Stomach (tissue), 9 donors: ENCODE results near the gene ADAMTS20. TPM values are rescaled to one million over a fixed set of nuclear protein-coding genes. Genes with fewer than 3 reads are reported as not detected.
"Not testable (repeated sequence)": the region's sequence is repeated elsewhere in the genome, so short reads cannot be mapped to it uniquely, and the experiment has no call there.

ENCODE experiments used
- DNase-seq, 2 donors: peaks; one replicate each; pipeline versions ENCODE4 v3.0.0 to v3.0.0-alpha.2; 2013 to 2019
- H3K27ac ChIP-seq, 5 donors: fragments of 200-600 bp in 4 of 5; sonication (generic) in 4 of 5; one replicate each; pipeline ENCODE4 v1.5.1; 2013 to 2019; ENCODE audit warnings: mild to moderate bottlenecking in 1 of 5, moderate library complexity in 1 of 5
- H3K27me3 ChIP-seq, 3 donors: fragments of 200-600 bp; sonication (generic); one replicate each; pipeline ENCODE4 v1.5.1; 2017 to 2019; ENCODE audit warnings: mixed run types in 1 of 3
- H3K36me3 ChIP-seq, 4 donors: fragments of 200-600 bp; sonication (generic); 1 replicate in 3 of 4; 2 replicates in 1 of 4; pipeline ENCODE4 v1.5.1; 2016 to 2019
- H3K4me1 ChIP-seq, 4 donors: fragments of 200-600 bp; sonication (generic); one replicate each; pipeline ENCODE4 v1.5.1; 2016 to 2019
- H3K4me3 ChIP-seq, 4 donors: fragments of 200-600 bp; sonication (generic) in 3 of 4; one replicate each; pipeline ENCODE4 v1.5.1; 2016 to 2019; ENCODE audit warnings: mild to moderate bottlenecking in 1 of 4
- H3K9me3 ChIP-seq, 4 donors: fragments of 200-600 bp; sonication (generic); one replicate each; pipeline ENCODE4 v1.5.1; 2016 to 2019
- EP300 ChIP-seq: sonication (generic); formaldehyde crosslinking; IDR thresholded peaks from one replicate; pipeline ENCODE4 v1.6.1; 2017; ENCODE audit warnings: antibody characterized with exemption
- POLR2A ChIP-seq, 4 donors: fragments of 450-650 bp; IDR thresholded peaks; one replicate each; pipeline ENCODE4 v1.6.1; 2016; ENCODE audit warnings: antibody characterized with exemption in 4 of 4, control low read depth in 2 of 4, mild to moderate bottlenecking in 1 of 4, moderate library complexity in 1 of 4
- POLR2AphosphoS5 ChIP-seq, 3 donors: sonication (generic); formaldehyde crosslinking; IDR thresholded peaks; one replicate each; pipeline ENCODE4 v1.6.1; 2016; ENCODE audit warnings: antibody characterized with exemption in 3 of 3
- WGBS, 5 donors: extraction: QIAGEN DNeasy Blood & Tissue Kit in 3 of 5; methylation state at CpG; one replicate each; pipeline versions ENCODE4 v1.1.5 to v1.1.7; 2013 to 2018; 5-methylcytosine and 5-hydroxymethylcytosine counted together
- intact Hi-C: fragments of 100-400 bp; cut with DNase I; formaldehyde crosslinking; loops from one replicate; pipeline ENCODE4 v1.15.1; 2023; ENCODE audit warnings: low total_unique reads
- polyA plus RNA-seq, 3 donors: library from polyadenylated mRNA; stranded (reverse); fragments of 200-250 nt; gene quantifications; one replicate each; pipeline ENCODE4 v1.2.3, GENCODE V29; 2013
- total RNA-seq, 5 donors: library from RNA; depleted of rRNA; stranded (reverse); fragments of >200 nt; gene quantifications; one replicate each; pipeline versions ENCODE4 v1.1.0 to v1.2.3, GENCODE V29; 2014 to 2016
- TF ChIP-seq, protein P1 (sequence below), 7 experiments: fragments of 450-650 bp in 4 of 7; fragments of 200-600 bp in 3 of 7; sonication (generic) in 3 of 7; IDR thresholded peaks; one replicate each; pipeline ENCODE4 v1.5.1; 2016 to 2019; ENCODE audit warnings: antibody characterized with exemption in 7 of 7, control low read depth in 2 of 7, mild to moderate bottlenecking in 1 of 7
- donor health status: healthy with polysubstance abuse.
- donor health status: Bipolar disorder and iron deficiency.
- donor health status: healthy.

Gene ADAMTS20
- total and polyA plus RNA-seq, 8 donors = 0.55 TPM; not detected in 7

DNA sequence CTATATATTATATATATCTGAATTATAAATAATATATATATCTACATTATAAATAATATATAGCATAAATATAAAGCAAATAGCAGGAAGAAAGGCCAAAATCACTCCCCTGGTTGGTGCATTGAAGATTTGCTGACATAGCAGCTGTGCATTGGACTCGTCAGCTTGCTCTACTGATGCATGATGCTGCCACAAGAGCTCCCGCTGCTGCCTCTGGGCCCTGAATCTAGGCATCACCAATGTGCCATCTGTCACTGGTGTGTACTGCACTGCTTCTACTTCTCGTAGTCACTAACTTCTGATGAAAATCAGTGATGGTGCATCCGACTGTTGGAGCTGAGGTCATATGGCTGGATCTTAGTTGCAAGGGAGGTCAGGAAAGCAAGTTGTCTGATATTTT is 205.0 kb downstream of the ADAMTS20 start:
- Histone ChIP-seq H3K27ac (no peak overlapping the region), H3K27me3 (no peaks in the 10 kb centered on the region), H3K4me3 (no peak overlapping the region), H3K9me3 (peaks cover 4 to 21% (median 14%) of the 10 kb centered on the region in 4 donors), H3K4me1 (no peaks in the 10 kb centered on the region), H3K36me3 (no peaks in the 10 kb centered on the region)
- intact Hi-C loops = no loop called here
- 86 to 91% (median 89%) methylated on average over 4 of the region's 4 CpGs for WGBS, 5 donors
- TF ChIP-seq POLR2A (IDR thresholded peaks at IDR 0.05) = no peak
- TF ChIP-seq EP300 = no peak
- no peak for TF ChIP-seq POLR2AphosphoS5 (IDR thresholded peaks at IDR 0.05)
- TF ChIP-seq, protein P1, sequence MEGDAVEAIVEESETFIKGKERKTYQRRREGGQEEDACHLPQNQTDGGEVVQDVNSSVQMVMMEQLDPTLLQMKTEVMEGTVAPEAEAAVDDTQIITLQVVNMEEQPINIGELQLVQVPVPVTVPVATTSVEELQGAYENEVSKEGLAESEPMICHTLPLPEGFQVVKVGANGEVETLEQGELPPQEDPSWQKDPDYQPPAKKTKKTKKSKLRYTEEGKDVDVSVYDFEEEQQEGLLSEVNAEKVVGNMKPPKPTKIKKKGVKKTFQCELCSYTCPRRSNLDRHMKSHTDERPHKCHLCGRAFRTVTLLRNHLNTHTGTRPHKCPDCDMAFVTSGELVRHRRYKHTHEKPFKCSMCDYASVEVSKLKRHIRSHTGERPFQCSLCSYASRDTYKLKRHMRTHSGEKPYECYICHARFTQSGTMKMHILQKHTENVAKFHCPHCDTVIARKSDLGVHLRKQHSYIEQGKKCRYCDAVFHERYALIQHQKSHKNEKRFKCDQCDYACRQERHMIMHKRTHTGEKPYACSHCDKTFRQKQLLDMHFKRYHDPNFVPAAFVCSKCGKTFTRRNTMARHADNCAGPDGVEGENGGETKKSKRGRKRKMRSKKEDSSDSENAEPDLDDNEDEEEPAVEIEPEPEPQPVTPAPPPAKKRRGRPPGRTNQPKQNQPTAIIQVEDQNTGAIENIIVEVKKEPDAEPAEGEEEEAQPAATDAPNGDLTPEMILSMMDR (IDR thresholded peaks at IDR 0.05) = no peak
- DNase-seq = no peak

DNA sequence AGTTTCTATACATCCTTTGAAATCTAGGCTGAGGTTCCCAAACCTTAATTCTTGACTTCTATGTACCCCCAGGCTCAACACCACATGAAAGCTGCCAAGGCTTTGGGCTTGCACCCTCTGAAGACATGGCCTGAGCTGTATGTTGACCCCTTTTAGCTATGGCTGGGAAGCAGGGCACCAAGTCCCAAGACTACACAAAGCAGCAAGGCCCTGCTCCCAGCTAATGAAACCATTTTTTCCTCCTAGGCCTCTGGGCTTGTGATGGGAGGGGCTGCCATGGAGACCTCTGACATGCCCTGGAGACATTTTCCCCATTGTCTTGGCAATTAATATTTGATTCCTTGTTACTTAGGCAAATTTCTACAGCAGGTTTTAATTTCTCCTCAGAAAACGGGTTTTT is 207.0 kb downstream of the ADAMTS20 start:
- intact Hi-C loops = no loop called here
- Histone ChIP-seq H3K27me3 (no peaks in the 10 kb centered on the region), H3K27ac (no peak overlapping the region), H3K9me3 (peaks cover 4 to 21% (median 14%) of the 10 kb centered on the region in 4 donors), H3K36me3 (no peaks in the 10 kb centered on the region), H3K4me3 (no peak overlapping the region), H3K4me1 (no peaks in the 10 kb centered on the region)
- WGBS, 5 donors = 38 to 86% (median 77%) methylated on average over 1 of the region's 1 CpG
- no peak for DNase-seq
- TF ChIP-seq EP300 = no peak
- TF ChIP-seq, protein P1 (IDR thresholded peaks at IDR 0.05) = no peak

DNA sequence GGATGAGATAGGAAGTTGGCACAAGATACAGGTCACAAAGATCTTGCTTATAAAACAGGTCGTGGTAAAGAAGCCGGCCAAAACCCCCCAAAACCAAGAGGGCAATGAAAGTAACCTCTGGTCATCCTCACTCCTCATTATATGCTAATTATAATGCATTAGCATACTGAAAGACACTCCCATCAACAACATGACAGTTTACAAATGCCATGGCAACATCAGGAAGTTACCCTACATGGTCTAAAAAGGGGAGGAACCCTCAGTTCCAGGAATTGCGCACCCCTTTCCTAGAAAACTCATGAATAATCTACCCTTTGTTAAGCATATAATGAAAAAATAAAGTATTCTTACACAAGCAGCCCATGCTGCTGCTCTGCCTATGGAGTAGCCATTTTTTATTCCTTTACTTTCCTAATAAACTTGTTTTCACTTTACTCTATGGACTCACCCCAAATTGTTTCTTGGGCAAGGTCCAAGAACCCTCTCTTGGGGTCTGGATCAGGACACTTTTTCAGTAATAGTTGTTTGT is 210.2 kb downstream of the ADAMTS20 start:
- intact Hi-C loops, H3K27me3 ChIP-seq, DNase-seq, H3K27ac ChIP-seq, H3K4me3 ChIP-seq, H3K36me3 ChIP-seq: not testable (repeated sequence)
- H3K4me1 ChIP-seq = peaks cover 0 to 12% (median 4%) of the 10 kb centered on the region in 4 donors
- peaks cover 4 to 21% (median 14%) of the 10 kb centered on the region in 4 donors for H3K9me3 ChIP-seq
- whole genome bisulfite sequencing, 5 donors = 61 to 84% (median 74%) methylated on average over 3 of the region's 3 CpGs

DNA sequence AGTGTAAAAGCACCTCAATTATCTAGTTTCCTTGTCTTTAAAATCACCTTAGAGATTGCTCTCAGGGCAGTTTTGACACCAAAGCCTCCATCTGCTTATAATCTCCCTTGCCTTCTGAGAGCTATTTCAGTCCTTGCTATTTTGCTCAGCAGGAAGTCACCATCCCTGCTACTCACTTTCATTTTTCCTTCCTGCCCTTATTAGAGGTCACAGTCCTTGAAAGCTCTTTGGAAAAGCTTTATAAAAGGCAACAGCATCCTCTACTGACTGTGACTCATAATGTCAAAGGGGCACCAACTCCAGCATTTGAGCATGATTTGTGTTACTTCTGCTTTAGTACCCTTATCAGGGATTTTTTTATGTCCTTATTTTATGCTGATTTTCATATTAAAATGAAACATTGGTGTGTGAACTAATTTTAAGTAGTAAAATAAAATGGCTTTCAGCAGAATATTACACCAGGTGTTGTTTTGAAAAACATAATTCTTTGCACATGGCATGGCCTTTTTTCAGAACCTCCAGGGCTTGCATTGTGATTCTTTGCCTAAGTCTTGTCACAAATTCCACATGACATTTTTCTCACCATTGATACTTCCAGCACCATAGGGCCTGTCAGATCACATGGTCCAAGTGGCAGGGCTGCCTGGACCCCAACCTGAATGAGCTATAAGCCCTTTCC is 213.0 kb downstream of the ADAMTS20 start:
- H3K9me3 ChIP-seq = no peaks in the 10 kb centered on the region
- intact Hi-C loops = no loop called here
- H3K27me3 ChIP-seq = no peaks in the 10 kb centered on the region
- TF ChIP-seq, protein P1 (IDR thresholded peaks at IDR 0.05) = peak in 3 of 7 experiments; percentile 5 to 53 (median 20)
- TF ChIP-seq POLR2AphosphoS5 (IDR thresholded peaks at IDR 0.05) (peak in 1 of 3 donors; percentile 49), EP300 (no peak), POLR2A (IDR thresholded peaks at IDR 0.05) (no peak)
- no peak overlapping the region for H3K27ac ChIP-seq
- no peaks in the 10 kb centered on the region for H3K36me3 ChIP-seq
- peaks cover 0 to 12% (median 4%) of the 10 kb centered on the region in 4 donors for H3K4me1 ChIP-seq
- no peak overlapping the region for H3K4me3 ChIP-seq
- DNase-seq = peak in 1 of 2 donors; percentile 79
